GM19324 (cell line): ENCODE results near the gene STIP1.

Experiments
- ATAC-seq: cut with Tn5 transposase; IDR thresholded peaks from one replicate; pipeline ENCODE4 v1.9.1; 2021; ENCODE audit warnings: mild to moderate bottlenecking, moderate library complexity; ENCODE audit not compliant: unreplicated experiment, low FRiP score

Gene STIP1

DNA sequence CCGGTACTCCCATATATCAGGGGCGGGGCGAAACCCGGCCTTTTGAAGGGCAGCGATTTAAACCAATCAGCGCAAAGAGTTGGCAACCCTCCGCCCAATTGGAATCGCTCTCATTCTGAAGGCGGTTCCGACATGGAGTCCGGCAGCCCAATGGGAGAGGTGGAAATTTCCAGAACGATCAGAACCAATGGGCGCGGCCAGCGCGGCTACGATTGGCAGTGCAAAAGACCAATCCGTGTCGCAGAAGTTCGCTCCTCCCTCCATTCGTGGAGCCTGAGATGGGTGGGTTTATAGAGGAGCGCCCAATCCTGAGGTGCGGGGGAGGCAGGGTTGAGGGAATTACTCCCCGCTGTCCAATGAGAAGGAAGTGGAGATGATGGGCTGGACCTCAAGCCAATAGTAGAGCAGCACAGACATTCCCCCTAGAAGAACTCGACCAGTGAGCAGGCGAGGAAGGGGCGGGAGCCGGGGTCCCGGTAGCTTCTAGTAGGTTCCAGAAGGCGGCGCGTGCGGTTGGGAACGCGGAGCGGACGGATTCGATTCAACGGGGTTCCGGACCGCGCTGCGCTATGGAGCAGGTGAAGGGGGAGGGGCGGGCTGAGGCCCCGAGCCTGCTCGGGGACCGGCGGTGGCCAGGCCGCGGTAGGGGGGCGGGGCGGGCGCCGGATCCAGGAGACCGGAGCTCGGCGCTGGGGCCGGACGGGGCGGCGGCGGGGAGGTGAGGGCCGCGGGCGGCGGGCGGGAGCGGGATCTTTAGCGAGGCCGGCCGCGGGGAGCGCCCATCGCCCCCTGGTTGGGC, at the start of gene STIP1:
STIP1 (plus strand) TSS at position 479 of the 799 bp plus-strand sequence; CDS start at position 570, 91 bp downstream.
- ATAC-seq, result peak; percentile 92

DNA sequence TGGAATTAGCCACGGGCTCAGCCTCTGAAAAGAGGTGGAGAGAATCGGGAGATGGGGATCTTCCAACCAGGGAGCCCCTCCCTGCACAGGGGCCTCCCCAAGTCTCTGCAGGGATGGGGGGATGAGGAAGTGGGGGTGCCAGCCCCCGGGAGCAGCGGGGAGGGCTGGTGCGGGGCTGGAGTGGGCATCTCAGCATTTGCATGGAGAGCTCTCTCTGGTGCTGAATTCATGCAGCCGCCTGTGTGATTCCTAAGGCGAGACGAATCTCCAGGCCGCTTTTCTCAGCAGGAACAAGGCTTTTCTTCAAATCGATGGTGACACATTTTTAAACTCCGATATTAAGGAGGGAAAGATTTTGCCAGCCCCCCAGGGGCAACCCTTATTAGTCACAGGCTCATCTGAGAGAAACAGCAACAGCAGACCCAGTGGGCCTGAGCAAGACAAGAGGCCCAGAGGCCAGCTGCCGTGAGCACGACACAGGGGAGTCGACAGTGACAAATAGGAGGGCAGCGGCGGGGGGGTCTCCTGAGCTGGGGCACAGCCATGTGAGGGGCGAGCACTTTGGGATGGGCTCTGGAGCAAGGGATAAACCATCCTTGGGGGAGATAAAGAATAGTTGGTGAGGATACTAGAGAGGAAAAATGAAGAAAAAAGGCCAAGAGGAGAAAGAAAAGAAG, 49.1 kb upstream of the STIP1 start:
- no peak for ATAC-seq

DNA sequence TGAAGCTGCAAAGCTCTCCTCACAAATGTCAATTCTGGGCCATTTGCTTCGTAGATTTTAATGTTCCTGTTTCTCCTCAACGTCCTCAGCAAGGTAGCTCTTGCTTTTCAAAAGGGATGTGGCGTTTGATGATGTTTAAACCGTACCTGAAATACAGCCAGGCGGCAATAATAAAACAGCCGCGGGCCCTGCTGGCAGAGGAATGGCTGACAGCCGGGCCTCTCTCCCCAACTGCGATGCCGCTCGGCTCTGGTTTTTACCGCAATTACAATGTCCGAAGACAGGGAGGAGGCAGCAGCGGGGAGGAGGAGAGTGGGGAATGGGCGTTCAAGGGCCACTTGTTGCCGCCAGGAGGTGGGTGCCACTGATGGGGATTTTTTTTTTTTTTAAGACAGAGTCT, 47.6 kb upstream of the STIP1 start:
- ATAC-seq, result no peak

DNA sequence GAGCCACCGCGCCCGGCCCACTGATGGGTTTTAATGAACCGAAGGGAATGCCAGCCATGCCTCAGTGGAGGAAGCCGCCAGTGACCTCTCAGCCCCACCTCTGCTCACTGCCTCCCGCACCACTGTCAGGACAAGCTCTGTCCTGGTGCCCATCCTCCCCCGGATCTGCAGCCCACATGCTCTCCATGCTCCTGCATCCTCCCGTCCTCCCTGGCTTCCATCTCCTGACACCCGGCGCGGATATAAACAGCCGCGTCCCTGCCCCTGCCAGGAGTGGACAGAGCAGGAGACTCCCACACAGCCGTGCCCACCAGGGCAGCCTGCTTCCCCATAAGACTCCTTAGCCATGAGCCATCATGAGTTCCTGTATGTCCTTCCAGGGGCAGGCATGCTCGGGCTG, 46.9 kb upstream of the STIP1 start:
- ATAC-seq, result no peak

- ATAC-seq, result no peak
Measured at GRCh38 chr11:64140082-64140481, 45.9 kb upstream of the STIP1 start.

DNA sequence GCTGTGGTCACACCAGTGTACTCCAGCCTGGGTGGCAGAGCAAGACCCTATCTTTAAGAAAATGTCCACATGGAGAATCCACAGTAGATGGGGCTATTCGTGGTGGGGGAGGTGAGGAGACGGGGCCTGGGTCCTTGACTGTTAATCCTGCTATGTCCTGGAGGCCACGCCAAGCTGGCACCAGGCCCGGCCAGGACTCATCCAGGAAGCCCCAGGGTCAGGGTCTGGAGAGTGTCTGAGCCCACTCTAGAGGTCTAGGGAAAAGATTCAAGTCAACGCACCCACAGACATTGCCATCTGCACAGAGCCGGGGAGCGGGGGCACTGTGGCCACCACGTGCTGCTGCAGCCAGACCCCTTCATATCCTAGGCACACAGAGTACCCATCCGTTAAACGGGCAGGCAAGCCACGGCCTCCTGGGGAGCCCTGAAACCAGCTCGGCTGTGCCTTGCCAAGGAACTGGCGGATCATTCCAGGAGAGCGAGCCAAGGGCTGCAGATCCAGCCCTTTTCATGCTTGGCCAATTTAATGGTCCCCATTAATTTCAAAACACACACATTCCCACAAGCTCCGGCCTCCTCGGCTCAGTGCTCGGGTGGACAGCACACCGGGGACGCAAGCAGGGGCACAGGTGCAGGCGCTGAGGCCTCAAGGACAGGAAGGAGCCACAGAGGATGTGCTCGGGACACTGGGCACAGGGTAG, 44.7 kb upstream of the STIP1 start:
- ATAC-seq, result no peak

DNA sequence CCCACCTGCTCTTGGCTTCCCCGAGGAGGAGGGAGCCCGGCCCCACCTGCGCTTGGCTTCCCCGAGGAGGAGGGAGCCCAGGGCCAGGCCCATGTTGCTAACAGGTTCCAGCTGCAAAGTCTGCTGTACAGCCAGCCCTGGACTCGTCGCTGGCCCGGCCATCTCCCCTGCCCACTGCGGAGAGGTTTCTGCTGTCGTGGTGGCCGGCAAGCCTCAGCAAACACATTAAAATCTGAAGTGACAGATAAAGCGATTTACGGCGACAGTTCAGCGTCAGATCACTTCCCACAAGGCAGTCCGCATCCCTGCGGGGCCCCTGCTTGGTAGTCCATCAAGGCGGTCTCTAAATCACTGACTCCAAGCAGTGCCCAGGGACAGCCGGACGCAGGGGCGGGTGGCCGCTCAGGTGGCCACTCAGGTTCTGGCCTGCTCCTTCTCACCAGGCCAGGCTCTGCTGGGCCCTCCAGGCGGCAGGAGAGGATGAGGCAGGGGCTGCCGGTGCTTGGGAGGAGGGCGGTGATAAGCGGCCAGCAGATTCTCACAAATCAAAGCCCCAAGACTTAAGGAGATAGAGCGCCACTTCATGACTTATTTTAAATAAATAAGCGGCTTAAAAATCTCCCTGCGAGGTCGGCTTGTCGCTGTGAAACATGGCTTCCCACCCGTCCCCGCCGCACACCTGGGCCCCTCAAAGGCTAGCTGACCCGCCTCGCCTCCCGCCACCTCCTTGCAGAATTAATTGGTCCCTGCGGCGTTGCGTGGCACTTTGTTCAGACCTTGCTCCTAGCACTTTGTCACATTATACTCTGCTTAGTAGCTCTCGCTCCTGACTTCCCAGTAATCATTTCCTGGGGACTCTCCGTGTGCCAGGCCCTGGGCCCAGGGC, 41.1 kb upstream of the STIP1 start:
- ATAC-seq, result no peak

GRCh38 chr11:64146036-64146955, 39.7 kb upstream of the STIP1 start:
- no peak for ATAC-seq

DNA sequence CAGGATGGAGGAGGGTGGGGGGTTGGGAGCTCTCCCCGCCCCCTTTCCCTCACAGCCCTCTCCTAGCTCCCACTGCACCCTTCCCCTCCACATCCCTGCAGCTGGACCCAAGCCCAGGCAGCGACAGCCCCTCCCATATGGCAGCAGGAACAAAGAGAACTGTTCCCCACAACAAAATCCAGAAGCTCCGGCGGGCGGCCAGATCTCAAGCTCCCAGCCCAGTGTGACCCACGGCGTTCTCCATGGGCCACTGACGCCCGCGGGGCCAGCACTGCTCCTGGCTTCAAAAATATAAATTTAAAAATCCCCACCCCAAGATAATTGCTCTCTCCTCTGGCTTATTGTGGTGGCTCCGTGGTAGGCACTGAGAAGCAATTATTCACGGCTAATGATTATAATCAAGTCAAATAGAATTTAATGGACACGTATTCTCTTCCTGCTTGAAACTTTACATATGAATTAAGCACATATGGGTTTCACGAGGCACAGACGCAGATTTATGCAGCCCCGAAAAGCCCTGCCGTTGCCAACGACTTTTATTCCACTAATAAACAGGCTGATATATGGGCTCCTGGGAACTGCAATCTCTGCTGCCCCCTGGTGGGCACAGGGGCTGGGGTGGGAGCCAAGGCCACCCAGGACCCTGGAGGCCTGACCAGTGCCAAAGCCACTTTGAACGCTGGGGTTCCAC, 37.6 kb upstream of the STIP1 start:
- ATAC-seq, result no peak

DNA sequence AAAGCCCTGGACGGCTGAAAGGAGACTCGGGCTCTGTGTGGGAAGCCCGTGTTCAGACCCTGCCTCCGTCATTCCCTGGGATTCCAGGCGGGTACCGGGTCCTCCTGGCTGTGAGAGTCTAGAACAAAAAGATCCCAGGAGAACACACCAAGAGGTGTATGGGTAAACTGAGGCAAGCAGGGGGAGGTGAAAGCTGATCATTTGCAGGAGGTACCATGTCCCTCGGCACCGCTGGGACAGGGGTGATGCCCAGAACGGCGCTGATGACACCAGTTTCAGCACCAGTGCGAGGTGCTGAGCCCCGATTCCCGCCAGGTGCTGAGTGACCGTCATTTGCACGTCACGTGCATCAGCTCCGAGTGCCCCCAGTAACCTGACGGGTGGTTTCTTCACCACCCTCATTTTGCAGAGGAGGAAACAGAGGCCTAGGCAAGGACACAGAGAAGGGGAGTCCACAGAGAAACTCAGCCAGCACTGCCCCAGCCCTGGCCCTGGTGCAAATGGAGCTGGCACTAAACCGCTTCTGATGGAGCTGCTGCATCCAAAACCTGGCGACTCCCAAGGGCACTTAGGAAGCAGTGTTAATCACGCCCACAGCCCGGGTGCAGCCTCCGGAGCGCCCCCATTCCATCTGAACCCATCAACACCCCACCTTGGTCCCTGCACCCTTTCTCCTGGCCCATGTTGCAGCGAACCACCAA, 36.9 kb upstream of the STIP1 start:
- no peak for ATAC-seq

DNA sequence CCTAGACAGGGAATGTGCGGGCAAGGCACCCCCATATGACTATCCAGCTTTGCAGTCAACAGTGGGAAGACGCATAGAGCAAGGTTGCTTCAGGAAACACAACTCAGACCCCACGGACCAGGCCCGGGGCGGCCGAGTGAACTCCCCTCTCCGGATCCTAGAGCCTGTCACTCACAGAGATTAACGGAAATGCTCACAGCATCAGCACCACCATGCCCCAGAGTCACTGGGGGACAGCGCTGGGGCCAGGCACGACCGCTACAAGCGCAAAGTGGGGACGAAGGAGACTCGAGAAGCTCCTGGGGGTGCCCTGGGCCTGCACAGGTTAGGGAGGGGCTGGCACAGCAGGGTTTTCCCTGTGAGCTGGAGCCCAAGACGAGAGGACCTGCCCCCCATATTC, 35.9 kb upstream of the STIP1 start:
- no peak for ATAC-seq

DNA sequence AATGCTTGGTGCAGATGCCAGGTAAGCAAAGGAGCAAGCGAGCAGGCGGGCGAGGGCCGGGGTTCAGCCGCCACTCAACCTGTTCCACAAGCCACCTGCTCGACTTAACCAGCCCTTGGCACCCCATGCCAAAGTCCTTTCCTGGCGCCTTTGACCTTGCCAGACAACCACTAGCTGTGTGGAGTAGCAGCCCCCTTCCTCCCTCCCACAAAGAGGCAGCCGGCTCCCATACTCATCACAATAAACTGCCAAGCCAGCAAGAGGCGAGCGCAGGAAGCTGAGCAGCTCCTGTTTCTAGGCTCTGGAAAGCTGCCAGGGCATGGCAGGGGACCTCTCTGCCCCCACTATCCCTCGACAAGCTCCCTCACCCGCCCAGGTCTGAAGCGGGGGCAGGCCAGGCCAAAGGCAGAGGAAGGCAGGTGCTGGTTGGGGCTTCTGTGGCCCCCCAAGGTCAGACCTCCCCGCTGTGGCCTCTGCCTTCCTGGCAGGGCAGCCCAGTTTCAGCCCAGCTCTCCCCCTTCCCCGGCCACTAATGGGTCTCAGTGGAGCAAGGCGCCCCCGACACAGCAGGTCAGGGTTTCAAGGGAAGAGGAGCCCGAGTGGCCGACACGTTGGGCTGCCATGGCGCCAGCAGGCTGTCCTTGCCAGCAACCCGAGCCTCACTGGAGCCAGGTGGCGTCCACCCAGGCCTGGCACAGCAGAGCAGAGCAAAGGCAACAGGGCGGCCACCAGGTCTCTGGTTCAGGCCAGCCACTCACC, 35.3 kb upstream of the STIP1 start:
- ATAC-seq, result no peak

- ATAC-seq, result no peak
Measured at GRCh38 chr11:64151337-64151736, 34.6 kb upstream of the STIP1 start.

DNA sequence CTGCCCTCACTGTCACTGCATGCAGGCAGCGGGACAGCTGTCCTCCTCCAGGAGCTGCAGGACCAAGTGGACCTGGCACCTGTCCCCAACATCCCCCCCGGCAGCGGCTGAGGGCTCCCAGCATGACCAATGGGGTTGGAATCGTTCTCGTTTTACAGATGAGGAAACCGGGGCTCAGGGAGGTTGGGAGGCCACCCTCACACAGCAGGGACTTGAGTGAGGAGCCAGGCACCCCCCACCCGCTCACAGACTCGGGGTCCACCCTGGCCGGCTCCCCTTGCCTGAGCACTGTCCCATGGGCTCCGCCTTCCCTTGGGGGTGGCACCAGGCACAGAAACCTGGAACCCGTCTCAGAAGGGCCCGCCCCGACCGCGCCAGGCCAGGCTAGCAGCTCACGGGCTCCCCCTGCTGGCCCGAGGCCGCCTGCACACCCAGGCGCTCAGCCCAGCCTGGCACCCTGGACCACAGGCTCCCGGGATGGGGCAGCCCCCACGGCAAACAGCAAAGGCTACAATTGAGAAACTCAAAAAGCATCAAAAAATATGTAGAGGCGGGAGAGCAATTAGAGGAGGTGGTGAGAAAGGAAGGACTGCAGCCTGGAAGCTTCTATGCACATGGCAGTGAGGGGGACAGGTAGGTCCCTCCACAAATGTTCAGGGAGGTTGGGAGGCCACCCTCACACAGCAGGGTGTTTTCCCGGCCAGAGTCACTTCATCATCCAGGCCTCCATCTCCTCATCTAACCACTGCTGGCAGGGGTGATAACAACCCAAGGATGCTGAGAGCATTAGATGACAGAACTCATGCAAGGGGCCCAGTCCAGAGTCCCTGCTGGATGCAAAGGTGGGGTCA, 32.9 kb upstream of the STIP1 start:
- ATAC-seq, result no peak

DNA sequence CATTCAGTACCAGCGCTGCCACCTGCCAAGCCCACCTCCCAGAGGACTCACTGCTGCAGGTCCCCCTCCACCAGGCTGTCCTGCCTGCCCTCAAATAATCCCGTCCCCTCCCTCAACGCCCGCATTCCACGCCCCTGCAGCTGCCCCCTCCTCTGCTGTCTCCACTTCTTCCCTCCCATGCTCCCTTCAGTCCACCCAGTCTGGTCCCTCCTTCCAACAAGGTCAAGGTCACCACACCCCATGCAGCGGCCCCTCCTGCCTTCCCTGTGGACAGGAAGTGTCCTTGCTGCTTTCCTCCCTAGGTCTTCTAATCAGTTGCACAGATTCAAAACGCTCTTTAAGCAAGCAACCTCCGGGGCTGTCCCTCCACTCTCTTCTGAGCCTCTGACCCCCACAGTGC, 32.2 kb upstream of the STIP1 start:
- ATAC-seq, result no peak

DNA sequence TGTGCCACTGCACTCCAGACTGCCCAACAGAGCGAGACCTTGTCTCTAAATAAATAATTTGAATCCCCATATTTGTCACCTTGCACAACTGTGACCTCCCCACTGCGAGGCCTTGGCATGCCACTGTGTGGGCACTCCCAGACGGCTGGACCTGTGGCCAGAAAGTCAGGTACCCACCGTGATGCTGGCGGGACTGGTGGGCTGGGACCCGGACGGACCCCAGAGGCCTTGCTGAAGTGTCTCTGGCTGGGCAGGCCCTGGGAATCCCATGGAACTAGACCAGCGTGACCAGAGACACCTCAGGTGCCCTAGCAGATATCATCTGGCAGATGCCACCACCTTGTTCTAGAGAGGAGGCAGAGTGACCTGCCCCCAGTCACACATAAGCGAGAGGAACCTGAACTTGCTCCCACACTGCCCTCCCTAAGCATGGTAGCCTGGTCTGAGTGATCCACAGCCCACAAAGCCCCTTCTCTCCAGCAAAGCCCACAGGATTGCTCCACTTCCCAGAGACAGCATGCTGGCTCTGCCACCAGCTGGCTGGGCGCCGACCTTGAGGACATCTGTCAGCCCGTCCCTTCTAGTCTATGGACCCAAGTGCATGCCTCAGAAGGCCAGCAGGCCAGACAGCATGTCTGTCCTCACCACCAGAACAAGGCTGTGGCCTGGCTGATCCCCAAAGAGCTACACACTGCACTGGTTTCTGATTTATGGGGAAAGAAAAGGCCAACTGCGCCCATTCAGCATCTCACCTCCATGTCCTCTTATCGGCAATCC, 29.5 kb upstream of the STIP1 start:
- no peak for ATAC-seq
